Subcutaneous abdominal adipose tissue (tissue), 5 donors: ENCODE data around the gene CAPZB.

Experiments
- H3K27ac ChIP-seq: one replicate; pipeline ENCODE4 v1.7.0; 2013; ENCODE audit warnings: low read depth, mild to moderate bottlenecking, inconsistent platforms, low read length, moderate library complexity
- H3K27me3 ChIP-seq, 5 donors: one replicate each; pipeline ENCODE4 v1.7.0; 2013; ENCODE audit warnings: low read length in 5 of 5, inconsistent platforms in 1 of 5; ENCODE audit not compliant: control insufficient read depth in 5 of 5, insufficient read depth in 4 of 5
- H3K36me3 ChIP-seq, 5 donors: one replicate each; pipeline ENCODE4 v1.7.0; 2013; ENCODE audit warnings: low read length in 5 of 5; ENCODE audit not compliant: control insufficient read depth in 5 of 5, insufficient read depth in 5 of 5
- H3K4me1 ChIP-seq, 5 donors: one replicate each; pipeline ENCODE4 v1.7.0; 2013; ENCODE audit warnings: low read length in 5 of 5, mild to moderate bottlenecking in 3 of 5, moderate library complexity in 1 of 5; ENCODE audit not compliant: control insufficient read depth in 5 of 5, insufficient read depth in 5 of 5
- H3K4me3 ChIP-seq, 5 donors: one replicate each; pipeline ENCODE4 v1.7.0; 2013; ENCODE audit warnings: low read length in 5 of 5, low read depth in 1 of 5
- H3K9ac ChIP-seq, 5 donors: one replicate each; pipeline ENCODE4 v1.7.0; 2013; ENCODE audit warnings: low read length in 5 of 5, mild to moderate bottlenecking in 4 of 5, moderate library complexity in 3 of 5
- H3K9me3 ChIP-seq, 5 donors: one replicate each; pipeline ENCODE4 v1.7.0; 2013; ENCODE audit warnings: low read length in 5 of 5; ENCODE audit not compliant: control insufficient read depth in 5 of 5
- donor health status: healthy.
- donor health status: healthy.
- donor health status: healthy.
- donor health status: healthy.
- donor health status: healthy.

Gene CAPZB

DNA sequence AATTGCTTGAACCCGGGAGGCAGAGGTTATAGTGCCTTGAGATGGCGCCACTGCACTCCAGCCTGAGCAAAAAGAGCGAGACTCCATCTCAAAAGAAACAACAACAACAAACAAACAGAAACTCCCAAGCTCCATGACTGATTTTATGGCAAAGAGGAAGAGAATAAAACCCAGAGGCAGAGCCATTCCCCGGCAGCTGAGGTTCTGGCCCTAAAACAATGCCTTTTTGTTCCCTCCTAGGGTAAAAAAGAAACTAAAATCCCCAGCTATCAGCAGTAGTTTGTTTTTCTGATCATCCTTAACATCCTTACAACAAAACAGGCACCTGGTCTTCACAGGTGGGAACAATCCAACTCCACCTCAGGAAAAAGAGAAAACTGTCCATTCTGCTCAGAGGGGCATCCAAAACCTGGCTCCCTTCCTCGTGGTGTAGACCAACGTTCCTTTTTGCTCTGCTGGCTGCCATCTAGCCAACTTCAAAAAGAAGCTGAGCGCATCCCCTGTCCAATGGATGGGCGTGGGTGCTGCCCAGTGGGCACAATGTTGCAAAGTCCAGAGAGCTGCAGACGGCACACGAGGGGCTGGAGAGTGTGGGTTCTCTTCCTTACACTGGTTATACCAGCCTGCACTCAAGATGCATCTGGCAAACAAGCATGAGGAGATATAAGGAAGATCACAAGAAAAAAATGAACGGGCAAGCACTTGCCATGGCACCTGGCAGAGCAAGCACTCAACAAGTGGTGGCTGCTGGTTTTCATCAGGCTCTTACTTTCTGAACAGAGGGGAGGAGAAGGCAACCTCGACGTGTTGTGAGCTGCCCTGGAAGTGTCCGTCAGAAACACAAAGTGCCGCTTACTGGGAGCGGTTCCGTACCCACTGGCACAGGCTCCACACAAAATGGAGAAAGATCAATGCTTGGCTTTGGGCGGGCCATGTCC lies 118.5 kb downstream of the CAPZB start:
- no peak overlapping the region for H3K4me3 ChIP-seq
- peaks cover 3 to 43% (median 24%) of the 10 kb centered on the region in 5 donors for H3K4me1 ChIP-seq
- no peak overlapping the region for H3K27ac ChIP-seq

DNA sequence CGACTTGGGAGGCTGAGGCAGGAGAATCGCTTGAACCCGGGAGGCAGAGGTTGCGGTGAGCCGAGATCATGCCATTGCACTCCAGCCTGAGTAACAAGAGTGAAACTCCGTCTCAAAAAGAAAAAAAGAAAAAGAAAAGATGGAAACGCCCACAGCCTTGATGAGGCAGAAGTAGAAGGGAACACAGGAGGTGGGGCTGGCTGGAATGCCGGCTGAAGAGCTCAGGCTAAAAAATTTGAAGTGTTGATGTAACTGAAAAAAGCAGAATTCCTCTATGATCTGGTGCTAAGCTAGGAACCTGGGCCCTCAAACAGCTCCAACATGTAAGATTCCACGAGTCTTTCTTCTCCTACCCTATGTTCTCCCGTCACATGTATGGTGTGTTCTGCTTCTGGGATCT lies 119.6 kb downstream of the CAPZB start:
- H3K4me1 ChIP-seq: peaks cover 3 to 50% (median 25%) of the 10 kb centered on the region in 5 donors
- H3K4me3 ChIP-seq: no peak overlapping the region
- H3K36me3 ChIP-seq: peaks cover 0 to 31% (median 7%) of the 10 kb centered on the region in 5 donors
- H3K27me3 ChIP-seq: no peaks in the 10 kb centered on the region
- no peak overlapping the region for H3K27ac ChIP-seq
- H3K9me3 ChIP-seq: no peaks in the 10 kb centered on the region
- no peak overlapping the region for H3K9ac ChIP-seq

More for the DNA sequence above, 118.5 kb downstream of the CAPZB start:
- Histone ChIP-seq H3K36me3 (peaks cover 0 to 39% (median 17%) of the 10 kb centered on the region in 5 donors), H3K9ac (no peak overlapping the region), H3K9me3 (no peaks in the 10 kb centered on the region), H3K27me3 (no peaks in the 10 kb centered on the region)

GRCh38 chr1:19363536-19364152 lies 121.7 kb downstream of the CAPZB start:
- Histone ChIP-seq H3K27ac (no peak overlapping the region), H3K27me3 (no peaks in the 10 kb centered on the region), H3K4me1 (peaks cover 3 to 38% (median 25%) of the 10 kb centered on the region in 5 donors), H3K9me3 (no peaks in the 10 kb centered on the region), H3K4me3 (no peak overlapping the region), H3K36me3 (peaks cover 0 to 30% (median 14%) of the 10 kb centered on the region in 5 donors), H3K9ac (no peak overlapping the region)

- Histone ChIP-seq H3K27ac (no peak overlapping the region), H3K9me3 (no peaks in the 10 kb centered on the region), H3K36me3 (peaks cover 0 to 42% (median 22%) of the 10 kb centered on the region in 5 donors), H3K4me3 (no peak overlapping the region), H3K4me1 (peaks cover 0 to 26% (median 16%) of the 10 kb centered on the region in 5 donors), H3K9ac (no peak overlapping the region), H3K27me3 (no peaks in the 10 kb centered on the region)
Observed at GRCh38 chr1:19361611-19362147, 123.7 kb downstream of the CAPZB start.

DNA sequence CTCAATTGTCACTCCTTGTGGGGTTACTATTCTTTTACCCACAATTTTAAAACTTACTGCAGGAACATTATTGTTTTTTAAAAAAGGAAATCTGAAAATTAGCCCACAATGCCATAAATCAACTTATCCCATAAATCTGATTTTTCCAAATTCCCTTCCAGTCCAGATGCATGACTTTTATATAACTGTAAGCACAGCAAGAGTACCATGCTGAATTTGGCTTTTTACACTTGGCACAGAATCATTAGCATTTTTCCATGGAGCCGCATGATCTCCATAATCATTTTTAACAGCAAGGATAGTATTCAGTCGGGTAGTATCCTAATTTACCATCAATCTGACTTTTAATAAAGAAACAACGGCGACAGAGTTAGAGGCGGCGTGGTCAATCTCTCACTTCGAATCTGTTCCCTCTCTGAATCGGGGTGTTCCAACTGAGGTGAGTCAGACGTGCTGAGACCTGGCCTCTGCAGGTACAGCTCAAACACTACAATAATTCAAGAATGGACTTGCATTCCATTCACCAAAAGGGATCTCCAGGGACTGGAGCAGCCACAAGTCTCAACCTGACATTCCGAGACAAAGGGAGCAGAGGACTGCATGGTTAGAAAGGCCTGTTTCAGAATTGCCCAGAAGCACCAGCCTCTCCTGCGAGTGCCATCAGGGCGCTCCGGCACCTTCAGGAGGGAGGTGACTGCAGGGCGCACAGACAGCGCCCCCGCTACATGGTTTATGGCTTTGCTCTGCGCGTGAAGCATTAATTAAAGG lies 124.3 kb downstream of the CAPZB start:
- Histone ChIP-seq H3K27ac (no peak overlapping the region), H3K9ac (no peak overlapping the region), H3K4me1 (peaks cover 0 to 26% (median 16%) of the 10 kb centered on the region in 5 donors), H3K36me3 (peaks cover 0 to 48% (median 29%) of the 10 kb centered on the region in 5 donors), H3K27me3 (no peaks in the 10 kb centered on the region), H3K9me3 (no peaks in the 10 kb centered on the region), H3K4me3 (no peak overlapping the region)

- H3K4me3 ChIP-seq: no peak overlapping the region
- no peaks in the 10 kb centered on the region for H3K9me3 ChIP-seq
- no peak overlapping the region for H3K27ac ChIP-seq
- peaks cover 0 to 26% (median 16%) of the 10 kb centered on the region in 5 donors for H3K4me1 ChIP-seq
- no peaks in the 10 kb centered on the region for H3K27me3 ChIP-seq
- H3K9ac ChIP-seq: no peak overlapping the region
- peaks cover 3 to 54% (median 35%) of the 10 kb centered on the region in 5 donors for H3K36me3 ChIP-seq
Observed at GRCh38 chr1:19360432-19360831, 124.9 kb downstream of the CAPZB start.

- no peak overlapping the region for H3K9ac ChIP-seq
- H3K4me1 ChIP-seq: peaks cover 0 to 26% (median 16%) of the 10 kb centered on the region in 5 donors
- H3K27ac ChIP-seq: no peak overlapping the region
- H3K9me3 ChIP-seq: no peaks in the 10 kb centered on the region
- peaks cover 3 to 53% (median 34%) of the 10 kb centered on the region in 5 donors for H3K36me3 ChIP-seq
- no peak overlapping the region for H3K4me3 ChIP-seq
- H3K27me3 ChIP-seq: no peaks in the 10 kb centered on the region
Observed at GRCh38 chr1:19360016-19360415, 125.3 kb downstream of the CAPZB start.

- peaks cover 0 to 25% (median 16%) of the 10 kb centered on the region in 5 donors for H3K4me1 ChIP-seq
- no peak overlapping the region for H3K9ac ChIP-seq
- no peak overlapping the region for H3K27ac ChIP-seq
Observed at GRCh38 chr1:19359357-19359756, 126.0 kb downstream of the CAPZB start.

GRCh38 chr1:19358710-19359109 lies 126.6 kb downstream of the CAPZB start:
- Histone ChIP-seq H3K27me3 (no peaks in the 10 kb centered on the region), H3K9ac (no peak overlapping the region), H3K9me3 (no peaks in the 10 kb centered on the region), H3K4me3 (no peak overlapping the region), H3K27ac (no peak overlapping the region), H3K36me3 (peaks cover 3 to 53% (median 43%) of the 10 kb centered on the region in 5 donors), H3K4me1 (peaks cover 0 to 18% (median 14%) of the 10 kb centered on the region in 5 donors)

More at GRCh38 chr1:19359357-19359756, 126.0 kb downstream of the CAPZB start:
- no peaks in the 10 kb centered on the region for H3K9me3 ChIP-seq
- no peak overlapping the region for H3K4me3 ChIP-seq
- no peaks in the 10 kb centered on the region for H3K27me3 ChIP-seq
- H3K36me3 ChIP-seq: peaks cover 3 to 53% (median 36%) of the 10 kb centered on the region in 5 donors
